Fibroblast of mammary gland (primary cell): ENCODE data around the gene PCSK6.

Source experiments
- DNase-seq: peaks from one replicate; pipeline ENCODE4 v3.0.0-alpha.2; 2010; ENCODE audit warnings: low read depth
- H3K4me3 ChIP-seq: 2 replicates; pipeline ENCODE4 v1.5.1; 2011; ENCODE audit warnings: low read depth, mild to moderate bottlenecking, low read length, moderate library complexity; ENCODE audit not compliant: control insufficient read depth
- TF ChIP-seq, protein P1 (sequence below): conservative IDR thresholded peaks from 2 replicates; pipeline ENCODE4 v1.5.1; 2011; ENCODE audit warnings: low read depth, low read length, inconsistent platforms; ENCODE audit not compliant: control insufficient read depth, insufficient read depth

PCSK6 gene

DNA sequence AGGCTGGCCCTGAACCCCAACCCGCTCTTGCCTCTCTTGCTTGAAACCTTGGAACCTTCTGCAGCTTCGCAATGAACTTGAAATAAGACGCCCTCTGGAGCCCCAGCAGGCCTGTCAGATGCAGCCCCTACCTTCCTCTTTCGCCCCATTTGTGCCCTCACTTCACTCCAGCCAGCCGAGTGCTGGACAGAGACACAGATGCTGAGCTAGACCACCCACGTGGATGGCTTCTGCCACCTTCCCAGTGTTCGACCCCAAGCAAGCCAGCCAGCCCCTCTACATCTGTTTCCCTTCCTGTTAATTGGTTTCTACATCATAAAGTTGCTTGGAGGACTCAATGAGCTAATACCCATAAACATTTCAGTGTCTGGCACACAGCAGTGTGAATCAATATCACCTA, 170.7 kb downstream of the PCSK6 start:
- DNase-seq = no peak
- H3K4me3 ChIP-seq = no peak overlapping the region
- TF ChIP-seq, protein P1, sequence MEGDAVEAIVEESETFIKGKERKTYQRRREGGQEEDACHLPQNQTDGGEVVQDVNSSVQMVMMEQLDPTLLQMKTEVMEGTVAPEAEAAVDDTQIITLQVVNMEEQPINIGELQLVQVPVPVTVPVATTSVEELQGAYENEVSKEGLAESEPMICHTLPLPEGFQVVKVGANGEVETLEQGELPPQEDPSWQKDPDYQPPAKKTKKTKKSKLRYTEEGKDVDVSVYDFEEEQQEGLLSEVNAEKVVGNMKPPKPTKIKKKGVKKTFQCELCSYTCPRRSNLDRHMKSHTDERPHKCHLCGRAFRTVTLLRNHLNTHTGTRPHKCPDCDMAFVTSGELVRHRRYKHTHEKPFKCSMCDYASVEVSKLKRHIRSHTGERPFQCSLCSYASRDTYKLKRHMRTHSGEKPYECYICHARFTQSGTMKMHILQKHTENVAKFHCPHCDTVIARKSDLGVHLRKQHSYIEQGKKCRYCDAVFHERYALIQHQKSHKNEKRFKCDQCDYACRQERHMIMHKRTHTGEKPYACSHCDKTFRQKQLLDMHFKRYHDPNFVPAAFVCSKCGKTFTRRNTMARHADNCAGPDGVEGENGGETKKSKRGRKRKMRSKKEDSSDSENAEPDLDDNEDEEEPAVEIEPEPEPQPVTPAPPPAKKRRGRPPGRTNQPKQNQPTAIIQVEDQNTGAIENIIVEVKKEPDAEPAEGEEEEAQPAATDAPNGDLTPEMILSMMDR = no peak

DNA sequence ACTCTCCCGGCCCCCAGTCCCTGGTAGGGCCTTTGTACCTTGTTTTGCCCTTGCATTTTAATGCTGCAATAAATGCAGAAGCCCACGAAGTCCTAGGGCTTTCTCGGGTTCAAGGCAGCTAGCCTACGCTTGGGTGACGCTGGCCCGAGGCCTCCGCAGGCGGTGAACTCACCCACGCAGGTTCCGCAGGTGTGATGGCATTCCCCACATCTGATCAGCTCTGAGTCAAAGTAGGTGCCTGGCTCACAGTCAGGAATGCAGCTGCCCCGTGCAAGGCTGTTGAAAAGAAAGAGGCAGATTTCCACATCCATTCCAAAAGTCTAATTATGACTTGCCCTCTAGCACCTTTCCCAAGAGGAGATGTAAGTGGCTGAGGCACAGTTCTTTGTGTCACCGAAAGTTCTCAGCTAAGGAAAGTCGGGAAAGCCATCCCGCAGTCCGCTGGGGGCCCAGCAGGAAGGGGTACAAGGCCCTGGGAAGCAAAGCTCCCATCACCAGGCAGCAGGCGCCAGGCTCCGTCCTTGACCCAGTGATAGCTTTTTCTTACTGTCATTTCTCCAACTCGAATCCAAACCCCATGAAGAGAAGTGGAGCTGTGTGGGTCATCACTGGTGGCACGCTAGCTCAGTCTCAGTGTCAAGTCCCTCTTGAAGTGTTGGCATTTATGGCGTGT, 171.2 kb downstream of the PCSK6 start:
- TF ChIP-seq, protein P1 = no peak
- DNase-seq = no peak
- no peak overlapping the region for H3K4me3 ChIP-seq

GRCh38 chr15:101317336-101317872, 172.1 kb downstream of the PCSK6 start:
- H3K4me3 ChIP-seq = no peak overlapping the region
- DNase-seq = no peak
- TF ChIP-seq, protein P1 = no peak

GRCh38 chr15:101316529-101316928, 173.0 kb downstream of the PCSK6 start:
- DNase-seq = no peak
- TF ChIP-seq, protein P1 = no peak
- no peak overlapping the region for H3K4me3 ChIP-seq

DNA sequence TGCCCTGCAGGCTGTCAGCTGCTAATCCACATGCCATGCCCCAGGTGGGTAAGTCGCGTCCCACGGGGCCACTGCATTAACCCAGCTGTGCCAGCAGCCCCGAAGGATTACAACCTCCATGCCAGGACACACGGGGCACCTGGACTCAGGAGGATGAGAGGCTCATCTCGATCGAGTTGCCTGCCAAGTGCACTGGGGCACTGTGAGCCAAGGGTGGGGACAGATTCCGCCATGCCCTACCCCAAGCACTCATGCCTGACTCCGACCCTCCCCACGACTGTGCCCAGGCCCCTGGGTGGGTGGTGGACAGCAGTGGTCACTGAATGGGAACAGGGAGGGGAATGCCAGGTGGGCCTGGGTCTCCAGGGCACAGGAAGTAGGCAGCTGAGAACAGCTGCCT, 173.8 kb downstream of the PCSK6 start:
- no peak for DNase-seq
- TF ChIP-seq, protein P1 = no peak
- no peak overlapping the region for H3K4me3 ChIP-seq

DNA sequence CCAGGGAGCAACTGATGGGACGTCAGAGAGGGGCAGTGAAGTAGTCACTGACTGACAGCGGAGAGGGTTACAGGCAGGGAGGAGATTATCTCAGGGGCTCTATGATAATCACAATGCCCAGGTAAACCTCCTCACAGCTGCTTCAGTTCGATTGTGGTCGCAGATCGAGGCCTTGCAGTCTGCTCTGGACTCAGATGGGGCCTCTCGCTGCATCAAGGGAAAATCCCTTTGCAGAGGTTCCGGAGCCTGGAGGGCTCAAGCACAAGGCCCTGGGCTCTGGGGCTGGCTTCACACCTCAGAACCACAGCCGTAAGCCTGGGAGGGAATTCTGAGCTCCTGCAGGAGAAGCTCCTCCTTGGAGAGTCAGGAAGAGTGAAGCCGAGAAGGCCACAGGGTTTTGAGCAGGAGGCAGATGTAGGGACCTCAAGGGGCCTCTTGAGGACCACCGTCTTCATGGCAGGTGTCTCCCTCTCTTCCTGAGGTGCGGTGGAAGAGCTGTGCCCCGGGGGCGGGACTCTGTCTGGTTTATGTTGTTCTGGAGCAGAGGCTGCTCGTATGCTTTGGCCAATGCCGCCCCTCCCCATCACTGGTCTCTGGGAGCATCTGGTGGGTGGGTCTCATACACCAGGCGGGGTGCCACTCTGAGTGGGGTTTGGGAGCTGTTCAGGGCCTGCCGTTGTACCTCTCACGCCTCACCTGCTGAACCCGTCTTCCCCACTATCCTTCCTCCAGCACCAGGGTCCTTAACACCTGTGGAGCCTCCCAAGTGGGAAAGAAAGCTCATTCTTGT, 175.0 kb downstream of the PCSK6 start:
- TF ChIP-seq, protein P1 = no peak
- no peak for DNase-seq
- no peak overlapping the region for H3K4me3 ChIP-seq
